GM18505 (cell line): ENCODE data around the gene DCTN2.
"Not testable (repeated sequence)": the region's sequence is repeated elsewhere in the genome, so short reads cannot be mapped to it uniquely, and the experiment has no call there.

Experiments used
- ATAC-seq: cut with Tn5 transposase; IDR thresholded peaks from one replicate; pipeline ENCODE4 v1.9.1; 2021; ENCODE audit not compliant: unreplicated experiment
- POLR2A ChIP-seq: IDR thresholded peaks from 4 replicates; pipeline ENCODE4 v1.6.1; 2011; ENCODE audit warnings: borderline replicate concordance; ENCODE audit not compliant: insufficient read depth, insufficient read length; ENCODE audit errors: extremely low read depth

The DCTN2 gene

GRCh38 chr12:57498132-57498502 lies 48.9 kb downstream of the DCTN2 start:
- no peak for ATAC-seq
- TF ChIP-seq POLR2A, result no peak

GRCh38 chr12:57497223-57498131 lies 49.5 kb downstream of the DCTN2 start:
- peak; percentile 22 for TF ChIP-seq POLR2A
- ATAC-seq, result no peak

GRCh38 chr12:57496822-57497221 lies 50.2 kb downstream of the DCTN2 start:
- no peak for TF ChIP-seq POLR2A
- no peak for ATAC-seq

DNA sequence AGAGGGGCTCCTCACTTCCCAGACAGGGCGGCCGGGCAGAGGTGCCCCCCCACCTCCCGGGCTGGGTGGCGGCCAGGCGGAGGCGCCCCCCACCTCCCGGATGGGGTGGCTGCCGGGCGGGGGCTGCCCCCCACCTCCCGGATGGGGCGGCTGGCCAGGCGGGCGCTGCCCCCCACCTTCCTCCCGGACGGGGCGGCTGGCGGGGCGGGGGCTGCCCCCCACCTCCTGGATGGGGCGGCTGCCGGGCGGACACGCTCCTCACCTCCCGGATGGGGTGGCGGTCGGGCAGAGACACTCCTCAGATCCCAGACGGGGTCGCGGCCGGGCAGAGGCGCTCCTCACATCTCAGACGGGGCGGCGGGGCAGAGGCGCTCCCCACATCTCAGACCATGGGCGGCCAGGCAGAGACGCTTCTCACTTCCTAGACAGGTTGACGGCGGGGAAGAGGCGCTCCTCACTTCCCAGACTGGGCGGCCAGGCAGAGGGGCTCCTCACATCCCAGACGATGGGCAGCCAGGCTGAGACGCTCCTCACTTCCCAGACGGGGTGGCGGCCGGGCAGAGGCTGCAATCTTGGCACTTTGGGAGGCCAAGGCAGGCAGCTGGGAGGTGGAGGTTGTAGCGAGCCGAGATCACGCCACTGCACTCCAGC lies 51.8 kb downstream of the DCTN2 start:
- not testable (repeated sequence) for ATAC-seq

- no peak for TF ChIP-seq POLR2A
- ATAC-seq, result no peak
These were observed 55.4 kb downstream of the DCTN2 start for GRCh38 chr12:57491393-57492280.

DNA sequence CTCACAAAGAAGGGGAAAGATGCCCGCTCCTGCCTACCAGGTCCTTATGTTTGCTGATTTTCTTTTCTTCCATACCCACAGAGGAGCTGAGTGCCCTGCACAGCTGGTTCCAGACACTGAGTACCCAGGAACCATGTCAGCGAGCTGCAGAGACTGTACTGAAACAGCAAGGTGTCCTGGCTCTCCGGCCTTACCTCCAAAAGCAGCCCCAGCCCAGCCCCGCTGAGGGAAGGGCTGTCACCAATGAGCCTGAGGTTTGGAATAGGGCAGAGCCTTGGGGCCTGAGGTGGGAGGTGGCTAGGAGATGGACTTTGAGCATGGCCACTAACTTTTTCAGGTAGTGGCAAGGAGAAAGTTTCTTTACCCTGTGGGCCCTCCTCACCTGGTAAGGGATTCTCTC lies 56.9 kb downstream of the DCTN2 start:
- ATAC-seq, result no peak
- no peak for TF ChIP-seq POLR2A

- TF ChIP-seq POLR2A, result no peak
- no peak for ATAC-seq
These were observed 57.8 kb downstream of the DCTN2 start for GRCh38 chr12:57489157-57489641.

- peak; percentile 13 for ATAC-seq
- TF ChIP-seq POLR2A, result no peak
These were observed 58.4 kb downstream of the DCTN2 start for GRCh38 chr12:57488402-57489156.

DNA sequence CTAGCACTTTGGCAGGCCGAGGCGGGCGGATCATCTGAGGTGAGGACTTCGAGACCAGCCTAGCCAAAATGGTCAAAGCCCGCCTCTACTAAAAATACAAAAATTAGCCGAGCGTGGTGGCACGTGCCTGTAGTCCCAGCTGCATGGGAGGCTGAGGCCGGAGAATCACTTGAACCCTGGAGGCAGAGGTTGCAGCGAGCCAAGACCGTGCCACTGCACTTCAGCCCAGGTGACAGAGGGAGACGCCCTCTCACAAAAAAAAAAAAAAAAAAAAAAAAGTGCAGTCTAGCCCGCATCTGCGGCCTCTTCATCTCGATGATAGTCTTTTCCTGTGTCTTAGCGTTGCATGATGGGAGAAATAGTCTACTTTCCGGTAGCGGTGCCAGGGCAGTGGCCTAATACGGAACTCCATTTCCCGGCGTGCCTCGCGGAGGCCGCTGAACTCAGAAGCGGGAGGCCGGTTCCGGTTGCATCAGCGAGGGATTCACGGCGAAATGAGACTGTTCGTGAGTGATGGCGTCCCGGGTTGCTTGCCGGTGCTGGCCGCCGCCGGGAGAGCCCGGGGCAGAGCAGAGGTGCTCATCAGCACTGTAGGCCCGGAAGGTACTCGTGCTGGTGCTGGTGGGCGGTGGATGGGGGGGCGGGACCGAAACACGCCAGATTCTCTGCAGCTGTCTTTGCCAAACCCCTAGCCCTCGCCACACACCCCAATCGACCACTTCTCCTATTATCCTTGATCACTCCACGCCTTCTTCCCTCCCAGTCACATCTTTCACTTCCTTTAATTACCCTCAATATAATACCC lies 59.2 kb downstream of the DCTN2 start, which contains the start of gene MARS1:
Gene MARS1, plus strand, starts transcription at position 472 of the 805 bp plus-strand sequence. Its CDS starts 23 bp downstream, at position 495.
- peak; percentile 96 for ATAC-seq

GRCh38 chr12:57487055-57487596 lies 59.9 kb downstream of the DCTN2 start:
- no peak for TF ChIP-seq POLR2A
- ATAC-seq, result no peak

More for the DNA sequence above, 59.2 kb downstream of the DCTN2 start, which contains the start of gene MARS1:
- peak; percentile 91 for TF ChIP-seq POLR2A

- no peak for TF ChIP-seq POLR2A
- no peak for ATAC-seq
These were observed 61.3 kb downstream of the DCTN2 start for GRCh38 chr12:57485695-57486094.
